ENCODE results near the gene FOXP2. TPM values are rescaled to one million over a fixed set of nuclear protein-coding genes. Genes with fewer than 3 reads are reported as not detected.
"Not testable (repeated sequence)": the region's sequence is repeated elsewhere in the genome, so short reads cannot be mapped to it uniquely, and the experiment has no call there.

The FOXP2 gene
- total RNA-seq, 1 donor from 2014 or later: not detected

DNA sequence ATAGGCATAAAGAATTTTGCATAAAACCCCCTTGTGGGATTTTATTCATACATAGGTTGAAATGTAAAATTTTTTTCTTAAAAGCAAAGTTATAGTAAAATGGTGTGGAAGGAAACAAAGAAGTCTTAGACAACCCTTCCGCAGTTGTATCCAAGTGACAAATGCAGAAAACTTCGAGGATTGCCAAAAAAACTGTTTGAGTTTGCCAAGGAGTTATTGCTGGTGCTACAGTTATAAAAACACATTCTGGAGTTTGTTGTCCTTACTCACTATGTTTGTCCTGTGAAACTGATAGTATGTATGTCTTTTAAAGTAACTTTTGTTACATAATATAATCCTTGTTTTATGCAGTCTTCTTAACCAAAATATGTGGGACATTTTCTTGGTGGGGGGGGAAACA lies 120.3 kb downstream of the FOXP2 start:
- DNase-seq (ENCODE audit: low spot score): no peak
- Mint-ChIP-seq H3K36me3 (ENCODE audit: low read depth) (no peaks in the 10 kb centered on the region), H3K4me1 (ENCODE audit: low read depth) (no peaks in the 10 kb centered on the region), H3K27me3 (ENCODE audit: insufficient read depth) (no peaks in the 10 kb centered on the region), H3K9me3 (no peaks in the 10 kb centered on the region), H3K4me3 (no peak overlapping the region), H3K27ac (no peak overlapping the region)
- intact Hi-C loops (cut with micrococcal nuclease): no loop called here

DNA sequence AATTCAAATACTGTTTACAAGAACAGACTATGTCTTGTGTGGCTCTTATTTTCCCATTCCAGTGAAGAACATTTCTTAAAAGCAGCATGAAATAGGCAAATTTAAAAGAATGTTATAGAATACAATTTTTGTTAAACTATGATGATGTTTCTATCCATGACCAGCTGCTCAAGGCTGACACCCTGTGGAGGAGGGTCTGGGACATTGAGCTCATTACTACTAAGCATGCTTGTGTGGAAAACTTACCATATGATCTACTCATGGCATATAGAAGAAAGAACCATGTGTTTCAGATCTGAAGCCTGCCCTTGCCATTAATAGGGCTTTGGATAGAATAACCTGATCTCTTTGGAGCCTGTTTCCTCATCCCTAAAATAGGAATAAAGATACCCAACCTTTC lies 125.0 kb downstream of the FOXP2 start:
- intact Hi-C loops (cut with micrococcal nuclease): no loop called here
- H3K27me3 Mint-ChIP-seq (ENCODE audit: insufficient read depth): no peaks in the 10 kb centered on the region
- no peak for DNase-seq (ENCODE audit: low spot score)

DNA sequence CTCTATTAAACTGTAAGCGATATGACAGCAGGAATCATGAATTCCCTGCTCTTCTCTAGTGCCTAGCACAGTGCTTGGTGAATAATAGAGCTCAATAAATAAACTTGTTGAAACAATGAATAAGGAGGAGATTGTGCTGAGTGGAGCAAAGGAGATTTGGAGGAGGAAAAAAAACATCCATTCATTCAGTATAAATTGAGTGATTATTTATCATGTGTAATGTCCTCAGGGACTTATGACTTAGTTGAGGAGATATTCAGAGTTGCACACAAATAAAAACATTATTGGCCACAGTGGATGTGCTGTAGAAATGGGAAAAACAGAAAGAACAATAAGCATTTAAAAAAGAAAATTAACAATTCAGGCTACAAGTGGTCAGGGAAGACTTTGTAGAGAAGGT lies 125.7 kb downstream of the FOXP2 start:
- no peak for DNase-seq (ENCODE audit: low spot score)
- H3K4me3 Mint-ChIP-seq: no peak overlapping the region
- H3K27me3 Mint-ChIP-seq (ENCODE audit: insufficient read depth): no peaks in the 10 kb centered on the region
- H3K4me1 Mint-ChIP-seq (ENCODE audit: low read depth): no peaks in the 10 kb centered on the region
- no peak overlapping the region for H3K27ac Mint-ChIP-seq
- H3K36me3 Mint-ChIP-seq (ENCODE audit: low read depth): no peaks in the 10 kb centered on the region
- intact Hi-C loops (cut with micrococcal nuclease): no loop called here
- H3K9me3 Mint-ChIP-seq: no peaks in the 10 kb centered on the region

More for the DNA sequence above, 125.0 kb downstream of the FOXP2 start:
- Mint-ChIP-seq H3K27ac (no peak overlapping the region), H3K9me3 (no peaks in the 10 kb centered on the region), H3K4me3 (no peak overlapping the region), H3K4me1 (ENCODE audit: low read depth) (no peaks in the 10 kb centered on the region), H3K36me3 (ENCODE audit: low read depth) (no peaks in the 10 kb centered on the region)

DNA sequence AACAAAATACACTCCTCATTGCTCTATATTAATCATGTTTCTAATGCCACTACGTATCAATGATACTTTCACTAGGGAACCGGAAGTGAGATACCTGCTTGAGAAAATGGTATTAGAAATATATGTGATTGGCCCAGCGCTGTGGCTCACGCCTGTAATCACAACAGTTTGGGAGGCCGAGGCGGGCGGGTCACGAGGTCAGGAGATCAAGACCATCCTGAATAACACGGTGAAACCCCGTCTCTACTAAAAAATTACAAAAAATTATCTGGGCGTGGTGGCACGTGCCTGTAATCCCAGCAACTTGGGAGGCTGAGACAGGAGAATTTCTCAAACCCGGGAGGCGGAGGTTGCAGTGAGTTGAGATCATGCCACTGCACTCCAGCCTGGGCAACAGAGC lies 132.7 kb downstream of the FOXP2 start:
- H3K9me3 Mint-ChIP-seq; H3K27me3 Mint-ChIP-seq (ENCODE audit: insufficient read depth); H3K27ac Mint-ChIP-seq; DNase-seq (ENCODE audit: low spot score); intact Hi-C loops (cut with micrococcal nuclease); H3K4me1 Mint-ChIP-seq (ENCODE audit: low read depth); H3K4me3 Mint-ChIP-seq; H3K36me3 Mint-ChIP-seq (ENCODE audit: low read depth): not testable (repeated sequence)

DNA sequence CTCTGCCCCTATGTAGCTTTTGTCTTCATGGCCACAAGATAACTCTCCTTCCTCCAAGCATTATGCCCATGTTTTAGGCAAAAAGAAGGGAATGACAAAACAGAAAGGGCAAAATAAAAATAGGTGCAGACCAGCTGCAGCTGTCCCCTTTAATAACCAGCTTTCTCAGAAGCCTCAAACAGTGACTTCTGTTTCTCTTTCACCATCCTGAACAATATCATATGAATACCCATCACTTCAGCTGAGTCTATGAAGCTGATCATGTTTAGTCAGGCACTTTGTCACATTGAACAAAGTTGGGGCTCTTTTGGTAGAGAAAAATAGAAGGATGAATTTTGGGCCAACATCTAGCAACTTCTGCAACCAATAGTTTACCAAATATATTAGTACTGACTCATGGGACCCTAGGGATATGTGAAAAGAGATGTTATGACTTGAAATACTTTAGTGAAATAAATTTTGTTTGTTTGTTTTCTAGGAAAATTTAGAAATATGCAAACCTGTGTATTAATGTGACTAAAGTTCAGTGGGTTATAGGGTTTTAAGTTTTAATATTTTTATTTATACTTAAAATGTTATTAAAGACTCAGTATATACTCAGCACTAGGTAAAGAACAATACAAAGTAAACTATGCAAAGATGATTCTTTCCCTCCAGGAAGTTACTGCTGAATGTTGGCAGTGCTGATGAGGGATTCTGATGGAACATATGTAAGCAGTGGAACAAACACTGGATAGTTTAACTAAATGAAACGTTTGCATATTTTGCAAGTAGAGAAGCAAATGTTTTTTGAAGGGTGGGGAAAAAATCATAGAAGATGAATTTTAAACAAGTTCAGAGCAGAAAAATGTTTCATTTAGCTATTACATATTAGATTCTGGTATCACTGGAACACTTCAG lies 133.7 kb downstream of the FOXP2 start:
- Mint-ChIP-seq H3K9me3 (no peaks in the 10 kb centered on the region), H3K27me3 (ENCODE audit: insufficient read depth) (peaks cover 3% of the 10 kb centered on the region), H3K36me3 (ENCODE audit: low read depth) (no peaks in the 10 kb centered on the region), H3K27ac (no peak overlapping the region), H3K4me1 (ENCODE audit: low read depth) (no peaks in the 10 kb centered on the region), H3K4me3 (no peak overlapping the region)
- DNase-seq (ENCODE audit: low spot score): no peak
- intact Hi-C loops (cut with micrococcal nuclease): no loop called here

DNA sequence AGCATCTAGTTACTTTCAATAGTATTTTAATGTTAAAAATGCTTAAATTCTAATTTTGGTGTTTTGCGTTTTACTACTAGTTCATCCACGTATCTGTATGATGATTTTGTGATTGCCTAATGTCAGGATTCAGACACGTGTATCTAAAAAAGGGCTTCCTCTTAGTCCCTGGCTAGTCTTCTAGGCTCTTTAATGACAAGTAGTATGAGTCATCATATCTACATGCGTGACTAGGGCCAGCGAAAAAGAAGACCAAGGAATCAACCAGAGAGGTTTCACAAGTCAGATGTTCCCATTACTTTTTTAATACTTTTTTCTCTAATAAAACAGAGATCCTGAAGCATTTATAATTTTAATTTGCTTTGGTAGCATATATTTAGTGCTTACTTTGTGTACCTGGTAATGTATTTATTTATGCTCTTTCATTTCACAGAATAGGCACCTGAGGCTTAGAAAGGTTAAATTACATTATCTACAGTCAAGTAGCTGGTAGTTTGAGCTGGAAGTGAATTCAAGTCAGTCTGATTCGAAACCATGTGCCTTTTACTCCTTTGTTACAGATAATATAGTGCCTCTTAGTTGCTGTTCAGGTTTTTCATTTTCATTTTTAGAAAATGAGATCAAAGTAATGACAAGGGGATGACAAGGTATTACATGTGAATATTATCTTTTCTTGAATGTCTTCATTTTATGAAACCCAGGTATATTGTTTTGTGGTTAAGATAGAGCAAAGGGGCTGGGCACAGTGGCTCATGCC lies 140.3 kb downstream of the FOXP2 start:
- Mint-ChIP-seq H3K27me3 (ENCODE audit: insufficient read depth) (no peaks in the 10 kb centered on the region), H3K27ac (no peak overlapping the region), H3K36me3 (ENCODE audit: low read depth) (no peaks in the 10 kb centered on the region), H3K9me3 (no peaks in the 10 kb centered on the region), H3K4me1 (ENCODE audit: low read depth) (no peaks in the 10 kb centered on the region), H3K4me3 (no peak overlapping the region)
- intact Hi-C loops (cut with micrococcal nuclease): no loop called here
- no peak for DNase-seq (ENCODE audit: low spot score)

DNA sequence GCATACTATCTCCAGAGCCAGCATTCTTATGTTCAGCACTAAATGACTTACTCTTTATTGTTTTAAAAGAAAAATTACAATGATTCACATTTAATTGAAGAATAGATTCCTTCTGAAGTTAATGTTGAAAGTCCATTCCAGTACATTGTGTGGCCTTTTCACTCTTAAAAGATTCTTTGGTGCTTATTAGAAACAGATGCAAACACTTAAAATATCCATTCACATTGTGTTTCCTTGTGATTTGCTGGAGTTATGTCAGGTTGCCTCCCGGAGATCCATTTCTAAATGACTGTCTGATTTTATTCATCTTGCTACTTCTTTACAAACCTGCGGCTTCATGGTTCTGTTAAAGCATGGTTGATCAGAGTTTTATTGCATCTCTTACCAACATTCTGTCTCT lies 152.8 kb downstream of the FOXP2 start:
- Mint-ChIP-seq H3K4me3 (no peak overlapping the region), H3K9me3 (no peaks in the 10 kb centered on the region), H3K4me1 (ENCODE audit: low read depth) (no peaks in the 10 kb centered on the region), H3K27me3 (ENCODE audit: insufficient read depth) (no peaks in the 10 kb centered on the region), H3K36me3 (ENCODE audit: low read depth) (no peaks in the 10 kb centered on the region), H3K27ac (no peak overlapping the region)
- intact Hi-C loops (cut with micrococcal nuclease): no loop called here
- no peak for DNase-seq (ENCODE audit: low spot score)

DNA sequence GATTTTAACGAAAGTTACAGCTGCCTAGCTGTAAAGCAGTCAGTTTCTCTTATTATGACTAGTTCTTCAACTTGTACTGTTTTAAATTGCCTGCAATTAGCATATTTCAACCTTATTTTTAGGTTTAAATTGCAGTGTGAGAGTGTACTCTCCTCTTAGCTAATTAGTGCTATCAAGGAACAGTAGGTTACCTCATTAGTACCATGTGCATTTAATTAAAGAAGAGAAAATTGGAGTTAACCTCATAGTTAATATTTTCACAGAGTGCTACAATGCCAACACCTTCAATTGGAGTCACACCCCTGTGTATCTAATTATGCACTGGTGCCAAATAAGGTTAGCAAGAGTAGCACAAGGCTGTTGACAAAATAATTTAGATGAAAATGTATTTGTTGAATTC lies 154.6 kb downstream of the FOXP2 start:
- DNase-seq (ENCODE audit: low spot score): no peak
- no peak overlapping the region for H3K4me3 Mint-ChIP-seq
- intact Hi-C loops (cut with micrococcal nuclease): no loop called here
- H3K27ac Mint-ChIP-seq: no peak overlapping the region
- no peaks in the 10 kb centered on the region for H3K27me3 Mint-ChIP-seq (ENCODE audit: insufficient read depth)
- no peaks in the 10 kb centered on the region for H3K9me3 Mint-ChIP-seq
- H3K4me1 Mint-ChIP-seq (ENCODE audit: low read depth): no peaks in the 10 kb centered on the region
- H3K36me3 Mint-ChIP-seq (ENCODE audit: low read depth): no peaks in the 10 kb centered on the region

DNA sequence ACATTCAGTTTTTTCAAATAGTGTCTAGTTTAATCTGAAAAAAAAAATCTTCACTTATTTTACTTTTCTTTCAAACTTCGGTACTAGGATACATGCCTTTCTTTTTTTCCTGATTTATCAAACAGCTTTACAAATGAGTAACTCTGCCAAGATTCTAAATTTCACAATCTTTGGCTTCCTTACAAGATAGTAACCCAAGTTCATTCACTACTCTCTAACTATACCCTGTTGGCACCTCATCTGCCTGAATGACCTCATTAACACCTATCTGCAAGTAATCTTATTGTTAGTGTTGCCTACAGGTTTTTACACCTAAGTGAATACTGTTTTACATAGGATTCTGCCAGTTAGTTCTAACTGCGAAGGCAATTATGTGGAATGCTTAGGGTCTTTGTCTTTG lies 159.8 kb downstream of the FOXP2 start:
- intact Hi-C loops (cut with micrococcal nuclease): no loop called here
- no peaks in the 10 kb centered on the region for H3K27me3 Mint-ChIP-seq (ENCODE audit: insufficient read depth)
- DNase-seq (ENCODE audit: low spot score): no peak
- no peaks in the 10 kb centered on the region for H3K36me3 Mint-ChIP-seq (ENCODE audit: low read depth)
- no peak overlapping the region for H3K4me3 Mint-ChIP-seq
- no peaks in the 10 kb centered on the region for H3K9me3 Mint-ChIP-seq
- H3K4me1 Mint-ChIP-seq (ENCODE audit: low read depth): no peaks in the 10 kb centered on the region
- H3K27ac Mint-ChIP-seq: no peak overlapping the region

DNA sequence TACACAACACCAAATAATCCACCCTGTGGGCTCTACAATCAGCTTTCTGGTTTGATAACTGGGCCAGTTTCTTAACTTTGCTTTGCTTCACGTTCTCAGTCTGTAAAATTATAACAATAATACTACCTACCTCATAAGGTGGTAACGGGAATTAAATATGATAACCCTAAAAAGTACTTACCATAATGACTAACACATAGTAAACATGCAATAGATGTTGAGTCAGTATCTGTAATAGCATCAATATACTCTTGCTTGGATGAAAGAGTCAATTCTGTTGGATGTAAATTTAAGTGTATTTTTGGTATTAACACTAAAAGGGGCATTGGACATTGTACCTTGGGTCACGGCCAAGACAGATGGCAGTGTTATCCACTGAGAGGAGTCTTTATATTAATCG lies 160.5 kb downstream of the FOXP2 start:
- intact Hi-C loops (cut with micrococcal nuclease): no loop called here
- no peak for DNase-seq (ENCODE audit: low spot score)
- Mint-ChIP-seq H3K36me3 (ENCODE audit: low read depth) (no peaks in the 10 kb centered on the region), H3K9me3 (no peaks in the 10 kb centered on the region), H3K27me3 (ENCODE audit: insufficient read depth) (no peaks in the 10 kb centered on the region), H3K4me3 (no peak overlapping the region), H3K4me1 (ENCODE audit: low read depth) (no peaks in the 10 kb centered on the region), H3K27ac (no peak overlapping the region)

DNA sequence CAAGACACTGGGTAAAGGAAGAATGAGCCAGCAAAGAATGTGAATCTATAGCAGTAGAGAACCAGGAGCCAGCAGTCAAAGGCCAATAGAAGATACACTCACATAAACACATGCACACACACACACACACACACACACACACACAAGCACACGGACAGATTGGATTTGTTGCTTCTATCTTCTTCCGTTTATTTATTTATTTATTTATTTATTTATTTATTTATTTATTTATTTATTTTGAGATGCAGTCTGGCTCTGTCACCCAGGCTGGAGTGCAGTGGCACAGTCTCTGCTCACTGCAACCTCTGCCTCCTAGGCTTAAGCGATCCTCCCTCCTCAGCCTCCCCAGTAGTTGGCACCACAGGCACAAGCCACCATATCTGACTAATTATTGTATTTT lies 166.3 kb downstream of the FOXP2 start:
- H3K27me3 Mint-ChIP-seq (ENCODE audit: insufficient read depth); intact Hi-C loops (cut with micrococcal nuclease); H3K36me3 Mint-ChIP-seq (ENCODE audit: low read depth); H3K27ac Mint-ChIP-seq; DNase-seq (ENCODE audit: low spot score); H3K4me3 Mint-ChIP-seq; H3K9me3 Mint-ChIP-seq; H3K4me1 Mint-ChIP-seq (ENCODE audit: low read depth): not testable (repeated sequence)

DNA sequence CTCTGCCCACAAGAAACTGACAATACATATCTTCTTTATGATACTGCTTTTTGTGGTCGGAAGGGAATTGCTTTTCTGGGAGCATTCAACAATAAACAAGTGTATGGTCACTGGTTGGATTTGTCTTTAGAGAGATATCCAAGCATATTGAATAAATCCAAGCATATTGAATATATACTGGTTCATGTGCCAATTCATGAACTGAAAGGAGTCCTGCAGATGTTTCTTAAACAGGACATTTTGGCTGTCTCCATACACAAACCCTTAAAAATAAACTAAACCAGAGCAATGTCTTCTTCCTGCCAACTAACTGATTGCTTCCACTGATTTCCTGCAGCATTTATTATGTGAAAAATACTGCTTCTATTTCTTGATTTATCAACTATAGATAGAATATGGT lies 173.9 kb downstream of the FOXP2 start:
- no peak for DNase-seq (ENCODE audit: low spot score)
- H3K4me1 Mint-ChIP-seq (ENCODE audit: low read depth): no peaks in the 10 kb centered on the region
- no peak overlapping the region for H3K4me3 Mint-ChIP-seq
- no peak overlapping the region for H3K27ac Mint-ChIP-seq
- intact Hi-C loops (cut with micrococcal nuclease): no loop called here
- no peaks in the 10 kb centered on the region for H3K27me3 Mint-ChIP-seq (ENCODE audit: insufficient read depth)
- H3K9me3 Mint-ChIP-seq: no peaks in the 10 kb centered on the region
- no peaks in the 10 kb centered on the region for H3K36me3 Mint-ChIP-seq (ENCODE audit: low read depth)

DNA sequence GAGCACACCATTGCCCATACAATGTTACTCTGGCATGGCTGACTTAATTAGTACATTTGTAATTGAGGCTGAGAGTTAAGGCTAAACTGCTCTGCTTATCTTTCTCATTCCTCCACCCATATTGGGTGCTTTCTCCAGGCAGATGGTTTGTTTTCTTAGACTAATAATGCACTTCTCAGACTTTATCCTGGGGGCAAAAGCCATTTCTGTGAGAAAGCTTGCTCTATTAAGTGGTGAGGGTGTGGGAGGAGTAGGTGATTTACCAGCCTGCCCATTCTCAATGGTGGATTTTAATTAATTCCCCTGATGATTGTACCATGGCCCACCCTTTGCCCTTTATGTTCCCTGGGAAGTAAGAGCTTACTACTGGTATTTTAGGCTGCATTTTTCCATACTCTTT lies 174.8 kb downstream of the FOXP2 start:
- Mint-ChIP-seq H3K9me3 (no peaks in the 10 kb centered on the region), H3K27ac (no peak overlapping the region), H3K27me3 (ENCODE audit: insufficient read depth) (no peaks in the 10 kb centered on the region), H3K4me3 (no peak overlapping the region), H3K36me3 (ENCODE audit: low read depth) (no peaks in the 10 kb centered on the region), H3K4me1 (ENCODE audit: low read depth) (no peaks in the 10 kb centered on the region)
- intact Hi-C loops (cut with micrococcal nuclease): no loop called here
- DNase-seq (ENCODE audit: low spot score): no peak
